Iris pigment epithelial cell (primary cell): ENCODE results near the gene FBXL5.

Experiments
- DNase-seq: peaks from one replicate; pipeline ENCODE4 v3.0.0-alpha.2; 2011; ENCODE audit warnings: low read depth

FBXL5 gene

GRCh38 chr4:15677507-15677988 lies 22.4 kb upstream of the FBXL5 start:
- peak; percentile 62 for DNase-seq

DNA sequence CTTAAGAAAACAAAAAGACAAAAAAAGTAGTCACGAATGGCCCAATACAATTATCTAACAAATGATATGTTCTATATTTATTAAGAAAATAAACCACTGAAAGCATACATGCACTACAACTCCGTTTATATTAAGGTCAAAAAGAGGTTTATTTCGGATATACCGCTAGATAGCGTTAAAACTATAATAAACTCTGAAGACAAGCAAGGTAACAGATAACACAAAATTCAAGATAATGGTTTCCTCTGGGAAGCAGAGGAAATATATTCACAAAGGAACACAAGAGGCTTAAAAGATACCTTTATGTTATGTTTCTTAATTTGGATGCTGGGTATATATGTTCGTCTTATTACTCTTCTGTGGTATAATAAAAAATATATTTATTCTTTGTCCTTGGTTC lies 21.7 kb upstream of the FBXL5 start:
- no peak for DNase-seq

- no peak for DNase-seq
These were observed 20.9 kb upstream of the FBXL5 start for GRCh38 chr4:15676039-15676438.

- no peak for DNase-seq
These were observed 20.2 kb upstream of the FBXL5 start for GRCh38 chr4:15675356-15675755.

DNA sequence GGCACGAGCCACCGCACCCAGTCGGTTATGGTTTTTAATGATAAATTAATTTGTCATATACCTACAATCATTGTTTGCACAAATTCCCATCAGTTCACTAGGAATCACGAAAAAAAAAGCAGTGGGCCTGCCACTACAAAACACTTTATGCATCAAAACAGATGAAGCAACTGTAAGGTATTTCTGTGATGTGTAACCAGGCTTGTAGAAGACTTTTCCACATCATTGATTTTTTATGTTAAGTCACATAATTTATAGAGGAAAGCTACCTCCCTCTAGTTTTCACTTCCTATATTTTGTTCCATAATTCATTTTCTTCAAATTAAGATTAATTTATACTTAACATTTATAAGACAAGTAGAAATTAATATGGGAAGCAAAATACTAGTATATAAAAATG lies 19.8 kb upstream of the FBXL5 start:
- no peak for DNase-seq

- no peak for DNase-seq
These were observed 18.9 kb upstream of the FBXL5 start for GRCh38 chr4:15674046-15674445.

DNA sequence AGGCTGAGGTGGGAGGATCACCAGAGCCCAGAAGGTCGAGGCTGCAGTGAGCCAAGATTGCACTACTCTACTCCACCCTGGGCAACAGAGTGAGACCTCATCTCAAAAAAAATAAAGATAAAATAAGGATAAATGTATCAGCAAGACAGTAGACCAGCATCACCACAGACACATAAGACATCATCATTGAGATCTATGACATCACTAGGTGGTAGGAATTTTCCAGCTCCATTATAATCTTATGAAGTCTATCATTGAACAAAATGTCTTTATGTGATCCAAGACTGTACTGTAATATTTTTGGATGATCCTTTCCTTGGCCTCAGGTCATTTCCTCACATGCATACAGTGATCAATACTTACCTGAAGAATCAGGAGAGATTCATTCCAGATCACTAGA lies 18.2 kb upstream of the FBXL5 start:
- DNase-seq, result no peak

GRCh38 chr4:15672101-15672500 lies 16.9 kb upstream of the FBXL5 start:
- no peak for DNase-seq

DNA sequence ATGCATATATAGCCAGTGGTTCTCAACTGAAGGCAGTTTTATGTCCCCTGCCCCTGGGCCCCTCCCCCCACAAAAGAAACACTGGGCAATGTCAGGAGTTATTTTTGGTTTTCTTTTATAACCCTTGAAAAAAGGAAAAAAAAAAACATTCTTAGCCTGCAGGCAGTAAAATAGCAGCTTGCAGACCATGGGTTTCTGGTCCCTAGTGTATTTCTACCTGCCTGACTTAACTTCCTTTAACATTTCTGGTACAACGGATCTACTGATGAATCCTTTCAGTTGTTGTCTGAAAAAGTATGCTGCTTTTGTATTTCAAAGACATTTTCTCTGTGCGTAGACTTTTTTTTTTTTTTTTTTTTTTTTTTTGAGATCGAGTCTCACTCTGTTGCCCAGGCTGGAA lies 15.4 kb upstream of the FBXL5 start:
- no peak for DNase-seq

DNA sequence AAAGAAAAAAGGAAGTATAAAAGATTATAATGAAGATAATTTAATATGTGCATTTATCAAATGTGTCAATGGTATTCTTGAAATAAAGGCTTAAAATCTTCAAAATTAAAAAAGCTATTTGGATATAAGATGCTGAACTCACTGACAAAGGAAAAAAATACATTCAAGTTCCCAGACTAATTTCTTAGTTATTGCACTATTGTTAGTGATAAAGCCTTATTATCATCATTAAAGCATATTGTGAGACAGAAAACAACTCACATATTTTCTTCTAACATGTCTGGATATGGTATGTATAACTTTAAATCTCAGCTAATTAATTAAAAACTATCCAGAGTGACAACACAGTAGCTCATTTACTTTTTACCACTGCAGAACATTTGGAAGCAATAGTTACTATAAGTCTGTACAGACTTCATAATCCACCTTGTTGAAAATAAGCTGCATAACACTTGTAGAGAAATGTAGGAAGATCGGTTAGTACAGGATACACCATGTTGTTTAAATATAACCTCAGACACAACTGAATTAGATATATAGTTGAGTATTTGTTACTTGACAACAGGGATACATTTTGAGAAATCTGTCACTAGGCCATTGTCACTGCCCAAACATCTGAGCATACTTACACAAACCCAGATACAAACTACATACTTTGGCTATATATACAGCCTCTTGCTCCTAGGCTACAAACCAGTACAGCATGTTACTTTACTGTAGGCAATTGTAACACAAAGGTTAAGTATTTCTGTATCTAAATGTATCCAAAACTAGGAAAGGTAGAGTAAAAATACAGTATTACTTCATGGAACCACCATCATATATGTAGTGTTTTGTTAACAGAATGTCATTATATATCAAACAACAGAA lies 13.6 kb upstream of the FBXL5 start:
- DNase-seq, result no peak

DNA sequence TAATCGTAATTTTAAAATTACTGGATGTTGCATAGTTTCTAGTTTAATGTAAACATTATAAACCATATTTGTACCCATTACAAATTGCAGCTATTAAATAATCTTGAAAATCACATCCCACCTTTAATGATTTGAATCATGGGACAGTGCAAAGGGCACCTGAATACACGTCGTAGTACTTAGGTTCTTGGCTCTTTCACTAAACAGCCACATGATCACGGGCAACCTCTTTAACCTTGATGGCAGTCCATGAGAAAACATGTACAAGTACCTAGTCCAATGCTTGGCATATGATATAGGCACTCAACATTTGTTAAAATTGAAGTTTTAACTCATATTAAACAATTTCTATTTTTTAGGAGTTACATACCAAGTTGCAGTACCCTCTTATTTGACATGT lies 11.8 kb upstream of the FBXL5 start:
- no peak for DNase-seq

GRCh38 chr4:15665753-15666365 lies 10.7 kb upstream of the FBXL5 start:
- peak; percentile 84 for DNase-seq

DNA sequence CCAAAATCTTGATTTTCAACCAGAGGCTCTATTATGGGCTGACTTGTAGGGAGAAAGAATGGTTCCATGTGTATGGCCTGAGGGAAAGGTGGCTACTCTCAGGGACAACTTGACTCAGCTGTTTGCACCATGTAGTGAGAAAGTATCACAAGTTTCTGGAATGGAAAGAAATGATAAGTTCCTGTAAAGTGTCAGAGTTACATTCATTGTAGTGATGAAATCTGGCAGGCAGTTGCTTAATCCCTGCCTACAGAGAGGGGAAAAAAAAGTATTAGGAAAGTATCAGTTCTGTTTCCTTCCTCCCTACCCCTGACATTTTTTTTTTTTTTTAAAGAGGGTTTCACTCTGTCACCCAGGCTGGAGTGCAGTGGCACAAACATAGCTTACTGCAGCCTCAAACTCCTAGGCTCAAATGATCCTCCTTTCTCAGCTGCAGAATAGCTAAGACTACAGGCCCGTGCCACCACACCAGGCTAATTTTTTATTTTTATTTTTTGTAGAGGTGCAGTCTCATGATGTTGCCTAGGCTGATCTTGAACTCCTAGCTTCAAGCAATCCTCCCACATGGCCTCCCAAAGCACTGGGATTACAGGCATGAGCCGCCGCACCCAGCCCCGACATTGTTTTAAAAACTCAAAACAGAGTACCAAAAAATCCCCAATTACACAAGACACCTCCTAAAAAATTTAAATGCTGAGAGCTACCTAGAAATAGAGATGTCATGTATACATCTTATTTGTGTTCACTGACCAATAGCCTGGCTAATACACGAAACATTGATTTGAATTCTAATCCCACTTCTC lies 4.8 kb upstream of the FBXL5 start:
- peak; percentile 86 for DNase-seq

DNA sequence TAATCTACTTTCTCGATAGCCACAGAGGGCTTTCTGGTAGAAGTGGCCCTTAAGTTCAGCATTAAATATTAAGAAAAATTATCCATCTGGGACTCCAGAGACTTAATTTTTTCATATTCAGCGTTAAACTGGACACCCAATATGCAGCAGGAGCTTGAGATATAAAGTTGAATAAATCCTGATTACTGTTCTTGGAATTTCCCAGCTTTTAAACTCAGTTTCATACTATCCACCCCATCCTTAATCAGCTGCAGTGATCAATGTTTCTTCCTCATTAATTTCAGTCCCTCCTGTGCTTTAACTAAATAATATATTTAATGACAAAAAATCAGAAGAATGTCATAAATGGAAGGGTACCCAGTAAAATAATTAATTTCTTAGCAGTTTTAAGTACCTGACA lies 3.6 kb upstream of the FBXL5 start:
- DNase-seq, result no peak

DNA sequence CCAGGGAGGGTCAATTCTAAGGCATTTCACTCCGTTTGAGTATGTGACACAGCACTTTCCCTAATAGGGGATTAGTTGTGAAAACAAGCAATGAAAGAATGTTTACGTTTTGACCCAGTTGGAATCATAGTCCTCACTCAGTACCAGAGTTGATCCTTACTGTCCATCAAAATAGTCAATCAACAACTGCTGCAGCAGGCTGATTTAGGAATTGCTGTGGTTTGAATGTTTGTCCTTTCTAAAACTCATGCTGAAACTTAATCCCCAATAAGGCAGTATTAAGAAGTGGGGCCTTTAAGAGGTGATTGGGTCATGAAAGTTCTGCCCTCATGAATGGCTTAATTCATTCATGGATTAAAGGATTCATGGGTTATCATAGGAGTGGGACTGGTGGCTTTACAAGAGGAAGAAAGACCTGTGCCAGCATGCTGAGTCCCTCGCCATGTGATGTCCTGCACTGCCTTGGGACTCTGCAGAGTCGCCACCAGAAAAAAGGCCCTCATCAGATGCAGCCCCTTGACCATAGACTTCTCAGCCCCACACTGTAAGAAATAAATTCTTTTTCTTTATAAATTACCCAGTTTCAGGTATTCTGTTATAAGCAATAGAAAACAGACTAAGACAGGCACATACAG lies 3.1 kb upstream of the FBXL5 start:
- DNase-seq, result peak; percentile 50

GRCh38 chr4:15657366-15657765 lies 2.2 kb upstream of the FBXL5 start:
- DNase-seq, result peak; percentile 42

- peak; percentile 24 for DNase-seq
These were observed 897 bp upstream of the FBXL5 start for GRCh38 chr4:15656038-15656470.

DNA sequence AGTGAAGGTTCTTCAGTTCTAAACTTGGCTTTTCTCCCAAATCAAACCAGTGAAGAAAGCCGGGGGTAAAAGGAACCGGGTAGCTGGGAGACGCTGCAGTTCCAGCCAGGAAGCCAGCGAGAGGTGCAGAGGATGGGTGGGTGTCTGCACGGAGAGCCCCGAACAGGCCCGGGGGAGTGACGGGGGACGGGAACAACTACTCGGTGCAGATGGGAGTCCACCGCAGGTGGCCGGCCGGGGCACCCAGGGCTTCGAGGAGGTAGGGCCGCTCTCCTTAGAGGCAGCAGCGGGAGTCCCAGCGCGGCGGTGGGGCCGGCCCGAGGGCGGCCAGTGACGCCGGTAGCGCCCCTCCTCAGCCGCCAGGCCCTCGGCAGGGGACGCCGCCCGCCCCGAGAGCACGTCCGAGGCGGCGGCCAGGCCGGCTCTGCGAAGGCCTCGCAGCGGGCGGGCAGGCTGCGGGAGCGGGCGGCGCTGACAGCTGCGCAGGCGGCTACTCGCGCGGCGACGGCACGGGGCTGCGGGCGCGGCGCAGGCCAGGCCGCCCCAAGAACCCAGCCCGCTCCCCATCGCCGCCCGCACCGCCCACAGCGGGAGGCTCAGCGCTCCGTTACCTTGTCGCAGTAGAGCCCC lies 449 bp downstream of the FBXL5 start:
- peak; percentile 32 for DNase-seq

DNA sequence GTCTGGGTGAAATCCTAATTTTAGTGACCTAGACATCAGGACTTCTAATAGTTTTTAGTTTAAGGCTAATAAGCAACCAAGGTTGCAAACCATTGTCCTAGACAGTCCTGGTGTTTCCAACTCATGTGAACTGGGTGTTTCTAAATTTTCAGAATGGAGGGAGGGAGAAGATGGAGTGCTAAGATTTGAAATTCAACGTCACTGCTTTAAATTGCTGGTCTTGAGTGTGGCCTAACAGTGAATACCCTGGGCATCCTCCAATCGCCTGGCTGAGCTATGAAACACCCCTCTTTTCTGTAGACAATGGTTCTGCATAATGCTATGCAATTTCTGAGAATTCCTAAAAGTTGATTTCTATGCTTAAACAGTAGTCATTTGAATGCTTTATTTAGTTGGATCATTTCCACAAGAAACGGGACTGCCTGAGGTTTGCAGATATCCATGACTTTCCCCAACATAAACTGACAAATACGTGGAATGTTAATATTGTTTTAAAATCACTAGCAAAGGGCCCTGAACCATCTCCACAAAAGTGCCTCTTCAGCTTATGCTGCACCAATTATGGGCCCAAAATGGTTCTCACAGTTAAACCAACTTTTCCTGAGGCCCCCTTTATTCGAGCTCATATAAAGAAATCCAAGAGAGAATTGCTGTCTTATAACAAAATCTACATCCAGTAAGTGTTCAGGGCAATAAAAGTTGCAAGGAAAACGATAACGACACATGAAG lies 1.1 kb downstream of the FBXL5 start:
- DNase-seq, result peak; percentile 75

- no peak for DNase-seq
These were observed 1.7 kb downstream of the FBXL5 start for GRCh38 chr4:15653420-15653819.

DNA sequence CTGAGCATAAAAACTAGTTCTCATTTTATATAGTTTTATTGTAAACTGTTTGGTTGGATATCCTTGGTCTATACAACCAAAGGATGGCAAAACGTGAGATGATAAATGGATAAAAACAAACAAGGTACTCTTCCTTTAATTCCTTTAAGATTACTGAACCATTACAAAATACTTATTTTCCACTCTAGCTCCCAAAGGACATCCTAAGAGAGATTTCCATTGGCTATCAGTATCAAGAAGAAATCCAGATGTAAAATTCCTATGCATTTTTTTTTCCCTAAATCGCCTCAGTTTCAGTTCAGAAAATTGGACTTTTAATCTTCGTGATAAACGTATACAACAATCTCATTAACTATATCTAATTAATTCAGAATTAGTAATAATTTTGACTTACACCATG lies 2.3 kb downstream of the FBXL5 start:
- no peak for DNase-seq
